HepG2 (cell line): ENCODE data around the gene CDH13.

ENCODE experiments used
- TF ChIP-seq, protein P1 (sequence below): sonication (generic); formaldehyde crosslinking; IDR thresholded peaks from 2 replicates; pipeline ENCODE4 v1.5.0; 2020; ENCODE audit warnings: mild to moderate bottlenecking, missing genetic modification reagents, moderate library complexity
- TF ChIP-seq, protein P2 (sequence below): sonication (generic); formaldehyde crosslinking; IDR thresholded peaks from 2 replicates; pipeline ENCODE4 v1.8.1; 2022; ENCODE audit warnings: low read depth, mild to moderate bottlenecking, missing genetic modification reagents
- TF ChIP-seq, protein P3 (sequence below): sonication (generic); formaldehyde crosslinking; IDR thresholded peaks from 2 replicates; pipeline ENCODE4 v1.4.0; 2020; ENCODE audit warnings: missing genetic modification reagents; ENCODE audit errors: not compliant biosample characterization

DNA sequence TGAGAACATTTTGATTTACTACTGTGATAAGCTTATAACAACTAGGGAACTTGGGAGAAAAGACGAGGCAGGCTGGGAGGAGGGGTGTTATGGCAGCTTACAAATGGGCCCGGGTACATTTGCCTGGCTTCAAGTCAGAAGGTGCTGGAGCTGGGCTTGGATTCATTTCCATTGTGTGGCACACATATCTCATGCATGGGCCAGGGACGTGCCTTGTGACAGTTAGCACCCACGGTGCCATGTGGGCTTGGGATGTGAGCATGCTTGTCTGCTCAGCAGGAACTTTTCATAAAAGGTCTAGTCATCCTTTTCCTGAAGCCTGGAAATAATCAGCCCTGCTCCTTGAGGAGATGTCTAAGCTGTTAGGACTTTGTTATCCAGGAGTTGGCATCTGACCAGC is 572.2 kb downstream of the CDH13 start:
- TF ChIP-seq, protein P1, sequence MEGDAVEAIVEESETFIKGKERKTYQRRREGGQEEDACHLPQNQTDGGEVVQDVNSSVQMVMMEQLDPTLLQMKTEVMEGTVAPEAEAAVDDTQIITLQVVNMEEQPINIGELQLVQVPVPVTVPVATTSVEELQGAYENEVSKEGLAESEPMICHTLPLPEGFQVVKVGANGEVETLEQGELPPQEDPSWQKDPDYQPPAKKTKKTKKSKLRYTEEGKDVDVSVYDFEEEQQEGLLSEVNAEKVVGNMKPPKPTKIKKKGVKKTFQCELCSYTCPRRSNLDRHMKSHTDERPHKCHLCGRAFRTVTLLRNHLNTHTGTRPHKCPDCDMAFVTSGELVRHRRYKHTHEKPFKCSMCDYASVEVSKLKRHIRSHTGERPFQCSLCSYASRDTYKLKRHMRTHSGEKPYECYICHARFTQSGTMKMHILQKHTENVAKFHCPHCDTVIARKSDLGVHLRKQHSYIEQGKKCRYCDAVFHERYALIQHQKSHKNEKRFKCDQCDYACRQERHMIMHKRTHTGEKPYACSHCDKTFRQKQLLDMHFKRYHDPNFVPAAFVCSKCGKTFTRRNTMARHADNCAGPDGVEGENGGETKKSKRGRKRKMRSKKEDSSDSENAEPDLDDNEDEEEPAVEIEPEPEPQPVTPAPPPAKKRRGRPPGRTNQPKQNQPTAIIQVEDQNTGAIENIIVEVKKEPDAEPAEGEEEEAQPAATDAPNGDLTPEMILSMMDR (CRISPR knock-in tag): no peak
- TF ChIP-seq, protein P2, sequence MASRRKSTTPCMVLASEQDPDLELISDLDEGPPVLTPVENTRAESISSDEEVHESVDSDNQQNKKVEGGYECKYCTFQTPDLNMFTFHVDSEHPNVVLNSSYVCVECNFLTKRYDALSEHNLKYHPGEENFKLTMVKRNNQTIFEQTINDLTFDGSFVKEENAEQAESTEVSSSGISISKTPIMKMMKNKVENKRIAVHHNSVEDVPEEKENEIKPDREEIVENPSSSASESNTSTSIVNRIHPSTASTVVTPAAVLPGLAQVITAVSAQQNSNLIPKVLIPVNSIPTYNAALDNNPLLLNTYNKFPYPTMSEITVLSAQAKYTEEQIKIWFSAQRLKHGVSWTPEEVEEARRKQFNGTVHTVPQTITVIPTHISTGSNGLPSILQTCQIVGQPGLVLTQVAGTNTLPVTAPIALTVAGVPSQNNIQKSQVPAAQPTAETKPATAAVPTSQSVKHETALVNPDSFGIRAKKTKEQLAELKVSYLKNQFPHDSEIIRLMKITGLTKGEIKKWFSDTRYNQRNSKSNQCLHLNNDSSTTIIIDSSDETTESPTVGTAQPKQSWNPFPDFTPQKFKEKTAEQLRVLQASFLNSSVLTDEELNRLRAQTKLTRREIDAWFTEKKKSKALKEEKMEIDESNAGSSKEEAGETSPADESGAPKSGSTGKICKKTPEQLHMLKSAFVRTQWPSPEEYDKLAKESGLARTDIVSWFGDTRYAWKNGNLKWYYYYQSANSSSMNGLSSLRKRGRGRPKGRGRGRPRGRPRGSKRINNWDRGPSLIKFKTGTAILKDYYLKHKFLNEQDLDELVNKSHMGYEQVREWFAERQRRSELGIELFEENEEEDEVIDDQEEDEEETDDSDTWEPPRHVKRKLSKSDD (CRISPR knock-in tag): no peak
- TF ChIP-seq, protein P3, sequence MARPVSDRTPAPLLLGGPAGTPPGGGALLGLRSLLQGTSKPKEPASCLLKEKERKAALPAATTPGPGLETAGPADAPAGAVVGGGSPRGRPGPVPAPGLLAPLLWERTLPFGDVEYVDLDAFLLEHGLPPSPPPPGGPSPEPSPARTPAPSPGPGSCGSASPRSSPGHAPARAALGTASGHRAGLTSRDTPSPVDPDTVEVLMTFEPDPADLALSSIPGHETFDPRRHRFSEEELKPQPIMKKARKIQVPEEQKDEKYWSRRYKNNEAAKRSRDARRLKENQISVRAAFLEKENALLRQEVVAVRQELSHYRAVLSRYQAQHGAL (CRISPR knock-in tag): no peak
